ENCODE results near the gene OTOF.

The OTOF gene

GRCh38 chr2:26463244-26464192 is 14.4 kb downstream of the OTOF start:
- DNase-seq: no peak

- no peak for DNase-seq
Measured at GRCh38 chr2:26462511-26463243, 15.2 kb downstream of the OTOF start.

GRCh38 chr2:26462100-26462499 is 15.8 kb downstream of the OTOF start:
- DNase-seq: no peak

- no peak for DNase-seq
Measured at GRCh38 chr2:26461601-26462023, 16.3 kb downstream of the OTOF start.

GRCh38 chr2:26460613-26461031 is 17.3 kb downstream of the OTOF start:
- no peak for DNase-seq

- DNase-seq: no peak
Measured at GRCh38 chr2:26459991-26460612, 17.8 kb downstream of the OTOF start.

GRCh38 chr2:26458365-26459042 is 19.4 kb downstream of the OTOF start:
- DNase-seq: no peak

GRCh38 chr2:26457695-26458364 is 20.1 kb downstream of the OTOF start:
- no peak for DNase-seq

GRCh38 chr2:26457251-26457666 is 20.7 kb downstream of the OTOF start:
- no peak for DNase-seq

- DNase-seq: no peak
Measured at GRCh38 chr2:26456440-26457250, 21.3 kb downstream of the OTOF start.

GRCh38 chr2:26455670-26456439 is 22.1 kb downstream of the OTOF start:
- DNase-seq: no peak

- DNase-seq: no peak
Measured at GRCh38 chr2:26455037-26455669, 22.8 kb downstream of the OTOF start.

GRCh38 chr2:26454561-26455001 is 23.3 kb downstream of the OTOF start:
- DNase-seq: no peak

GRCh38 chr2:26453421-26454329 is 24.2 kb downstream of the OTOF start:
- no peak for DNase-seq

GRCh38 chr2:26451700-26452099 is 26.2 kb downstream of the OTOF start:
- DNase-seq: no peak

- DNase-seq: no peak
Measured at GRCh38 chr2:26450031-26450635, 27.8 kb downstream of the OTOF start.

GRCh38 chr2:26449278-26450030 is 28.5 kb downstream of the OTOF start:
- DNase-seq: no peak

GRCh38 chr2:26448651-26449050 is 29.3 kb downstream of the OTOF start:
- DNase-seq: no peak
